ENCODE measurements around the gene DHRS3.

DNA sequence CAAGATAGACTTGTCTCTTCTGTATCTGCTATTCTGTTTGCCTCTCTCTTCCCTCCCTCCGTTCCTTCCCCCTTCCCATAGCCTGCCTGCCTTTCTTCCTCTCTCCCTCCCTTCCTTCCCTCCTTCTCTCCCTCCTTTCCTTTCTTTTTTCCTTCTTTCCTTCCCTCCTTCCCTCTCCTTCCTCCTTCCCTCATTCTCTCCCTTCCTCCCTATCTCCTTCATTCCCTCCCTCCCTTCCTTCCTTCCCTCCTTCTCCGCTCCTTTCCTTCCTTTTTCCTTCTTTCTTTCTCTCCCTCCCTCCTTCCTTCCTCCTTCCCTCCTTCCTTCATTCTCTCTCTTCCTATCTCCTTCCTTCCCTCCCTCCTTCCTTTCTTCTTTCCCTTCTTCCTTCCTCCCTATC lies 26.8 kb upstream of the DHRS3 start:
- TF ChIP-seq CTCF (IDR thresholded peaks at IDR 0.05) (no peak), POLR2A (IDR thresholded peaks at IDR 0.05) (no peak), EP300 (IDR thresholded peaks at IDR 0.05) (no peak)

Measured in suprapubic skin (tissue), 3 donors.